HEK293 (cell line): Measurements from ENCODE around the gene LRP1B.

Experiments used
- CTCF ChIP-seq: fragments of 450-650 bp; formaldehyde crosslinking; IDR thresholded peaks from 2 replicates; pipeline ENCODE4 v1.5.1; 2016; ENCODE audit warnings: missing biosample characterization, missing genetic modification characterization
- ZNF707 ChIP-seq: fragments of 450-650 bp; formaldehyde crosslinking; IDR thresholded peaks from 2 replicates; pipeline ENCODE4 v1.5.1; 2016; ENCODE audit warnings: missing biosample characterization, missing genetic modification characterization

DNA sequence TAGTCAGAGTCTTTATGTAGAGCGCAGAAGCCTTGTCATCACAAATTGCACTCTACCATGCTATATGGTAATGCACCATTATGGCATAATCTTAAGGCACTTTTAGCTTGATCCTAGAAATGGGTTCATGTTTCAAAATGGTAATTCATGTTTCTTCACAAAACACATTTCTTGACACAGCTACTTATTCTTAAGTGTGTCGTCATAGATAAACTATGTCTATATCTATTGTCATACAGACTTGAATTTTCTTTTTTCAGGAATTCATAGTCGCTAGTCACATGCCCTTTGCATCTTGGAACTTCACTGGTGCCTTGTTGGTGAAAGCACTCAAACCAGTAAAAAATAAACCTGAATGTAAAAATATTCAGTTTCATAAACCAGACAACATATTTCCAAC is 1578.2 kb downstream of the LRP1B start:
- no peak for TF ChIP-seq CTCF (tag by site-specific recombination)
- no peak for TF ChIP-seq ZNF707 (tag by site-specific recombination)
